ENCODE results near the gene HOXC9.

- TF ChIP-seq POLR2A (IDR thresholded peaks at IDR 0.05): no peak
- no peak for TF ChIP-seq POLR2AphosphoS5 (IDR thresholded peaks at IDR 0.05)
- TF ChIP-seq CTCF (IDR thresholded peaks at IDR 0.05): no peak
Observed at GRCh38 chr12:54002915-54003389, 3.0 kb downstream of the HOXC9 start.

Measured in upper lobe of left lung (tissue), 4 donors.